ENCODE results near the gene SRC.

Gene SRC

GRCh38 chr20:37390503-37390890 is 44.6 kb downstream of the SRC start:
- no peak overlapping the region for H3K4me3 ChIP-seq (ENCODE audit: low read depth, low read length)
- no peak overlapping the region for H3K27ac ChIP-seq
- H3K36me3 ChIP-seq = peaks cover 52% of the 10 kb centered on the region
- no peaks in the 10 kb centered on the region for H3K27me3 ChIP-seq (ENCODE audit: insufficient read depth, low read depth, severe bottlenecking)
- TF ChIP-seq CTCF (IDR thresholded peaks at IDR 0.05; ENCODE audit: low read depth, low read length) = no peak
- H3K9me3 ChIP-seq (ENCODE audit: severe bottlenecking) = no peaks in the 10 kb centered on the region
- no peak for DNase-seq

DNA sequence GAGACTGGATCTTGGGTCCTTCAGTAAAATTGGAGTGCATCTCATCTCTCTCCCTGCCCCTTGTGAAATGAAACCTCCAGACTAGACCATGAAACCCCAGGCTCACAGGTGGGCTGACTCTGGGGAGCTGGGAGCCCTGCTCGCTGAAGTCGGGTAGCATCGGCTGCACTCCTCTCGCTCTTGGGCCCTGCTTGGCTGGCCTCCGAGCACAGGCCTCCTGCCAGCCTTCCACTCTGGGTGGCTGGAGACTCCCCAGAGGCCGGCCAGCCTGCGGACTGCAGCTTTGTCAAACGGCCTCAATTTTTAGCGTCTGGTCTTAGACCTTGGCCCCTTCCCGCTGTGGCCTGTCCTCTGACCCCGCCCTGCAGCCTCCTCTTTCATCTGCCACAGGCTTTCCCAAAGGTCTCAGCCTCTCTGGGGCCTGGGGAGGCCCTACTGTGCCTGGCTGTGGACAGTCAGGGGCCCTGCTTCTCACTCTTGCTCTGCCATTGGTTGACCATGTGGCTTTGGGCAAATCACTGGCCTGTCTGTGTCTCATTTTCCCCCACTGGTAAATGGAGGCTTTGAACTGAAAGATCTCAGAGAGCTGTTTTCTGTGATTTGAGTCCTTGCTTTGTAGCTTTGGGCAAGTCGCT is 45.1 kb downstream of the SRC start:
- peaks cover 51% of the 10 kb centered on the region for H3K36me3 ChIP-seq
- no peak for DNase-seq
- H3K4me3 ChIP-seq (ENCODE audit: low read depth, low read length) = no peak overlapping the region
- no peaks in the 10 kb centered on the region for H3K9me3 ChIP-seq (ENCODE audit: severe bottlenecking)
- no peak for TF ChIP-seq CTCF (IDR thresholded peaks at IDR 0.05; ENCODE audit: low read depth, low read length)
- no peak overlapping the region for H3K27ac ChIP-seq
- H3K27me3 ChIP-seq (ENCODE audit: insufficient read depth, low read depth, severe bottlenecking) = no peaks in the 10 kb centered on the region

- Histone ChIP-seq H3K36me3 (peaks cover 46% of the 10 kb centered on the region), H3K27me3 (ENCODE audit: insufficient read depth, low read depth, severe bottlenecking) (no peaks in the 10 kb centered on the region), H3K9me3 (ENCODE audit: severe bottlenecking) (no peaks in the 10 kb centered on the region), H3K27ac (peak overlapping the region; percentile 95), H3K4me3 (ENCODE audit: low read depth, low read length) (no peak overlapping the region)
- peak; percentile 47 for DNase-seq
- peak; percentile 72 for TF ChIP-seq CTCF (IDR thresholded peaks at IDR 0.05; ENCODE audit: low read depth, low read length)
Measured at GRCh38 chr20:37392441-37393195, 46.7 kb downstream of the SRC start.

- peaks cover 50% of the 10 kb centered on the region for H3K36me3 ChIP-seq
- no peak overlapping the region for H3K4me3 ChIP-seq (ENCODE audit: low read depth, low read length)
- no peaks in the 10 kb centered on the region for H3K27me3 ChIP-seq (ENCODE audit: insufficient read depth, low read depth, severe bottlenecking)
- DNase-seq = peak; percentile 43
- no peak for TF ChIP-seq CTCF (IDR thresholded peaks at IDR 0.05; ENCODE audit: low read depth, low read length)
- no peaks in the 10 kb centered on the region for H3K9me3 ChIP-seq (ENCODE audit: severe bottlenecking)
- peak overlapping the region; percentile 95 for H3K27ac ChIP-seq
Measured at GRCh38 chr20:37393196-37393862, 47.4 kb downstream of the SRC start.

DNA sequence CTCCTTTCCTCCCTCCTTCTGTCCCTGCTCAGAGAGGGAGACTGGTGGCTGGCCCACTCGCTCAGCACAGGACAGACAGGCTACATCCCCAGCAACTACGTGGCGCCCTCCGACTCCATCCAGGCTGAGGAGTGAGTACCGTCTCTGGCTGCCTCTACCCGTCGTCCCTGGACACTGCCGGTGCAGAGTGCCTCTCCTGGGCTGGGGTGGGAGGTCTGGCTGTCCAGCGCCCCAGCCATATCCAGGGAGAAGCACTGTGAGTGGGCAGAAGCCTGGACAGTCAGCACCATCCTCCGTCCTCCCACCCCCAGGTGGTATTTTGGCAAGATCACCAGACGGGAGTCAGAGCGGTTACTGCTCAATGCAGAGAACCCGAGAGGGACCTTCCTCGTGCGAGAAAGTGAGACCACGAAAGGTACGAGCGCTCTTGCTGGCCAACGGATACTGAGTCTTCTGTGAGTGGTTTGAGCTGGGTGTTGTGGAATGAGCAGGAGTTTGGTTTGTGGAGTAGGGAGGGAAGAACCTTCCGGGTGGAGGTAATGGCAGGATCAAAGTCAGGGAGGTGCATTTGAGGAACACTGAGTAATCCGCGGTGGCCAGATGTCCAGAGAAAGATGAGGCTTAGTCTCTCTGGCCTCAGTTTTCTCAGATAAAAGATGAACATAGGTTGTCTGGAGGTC is 48.1 kb downstream of the SRC start:
- no peak overlapping the region for H3K4me3 ChIP-seq (ENCODE audit: low read depth, low read length)

More for the DNA sequence above, 48.1 kb downstream of the SRC start:
- H3K9me3 ChIP-seq (ENCODE audit: severe bottlenecking) = no peaks in the 10 kb centered on the region
- peak; percentile 77 for DNase-seq
- peak overlapping the region; percentile 95 for H3K27ac ChIP-seq
- no peak for TF ChIP-seq CTCF (IDR thresholded peaks at IDR 0.05; ENCODE audit: low read depth, low read length)
- H3K36me3 ChIP-seq = peaks cover 56% of the 10 kb centered on the region
- H3K27me3 ChIP-seq (ENCODE audit: insufficient read depth, low read depth, severe bottlenecking) = no peaks in the 10 kb centered on the region

Measured in WERI-Rb-1 (cell line).